ENCODE results near the gene KRTAP5-4. TPM values are rescaled to one million over a fixed set of nuclear protein-coding genes. Genes with fewer than 3 reads are reported as not detected.
"Not testable (repeated sequence)": the region's sequence is repeated elsewhere in the genome, so short reads cannot be mapped to it uniquely, and the experiment has no call there.

KRTAP5-4 gene
- total RNA-seq, 1 donor from 2014 or later: not detected

GRCh38 chr11:1581976-1582375 lies 40.0 kb downstream of the KRTAP5-4 start:
- H3K4me3 Mint-ChIP-seq (ENCODE audit: unreplicated experiment): no peak overlapping the region
- H3K79me2 ChIP-seq (ENCODE audit: insufficient read depth, low read length): no peaks in the 10 kb centered on the region
- no peak for DNase-seq (ENCODE audit: low read depth)
- H4K20me1 ChIP-seq (ENCODE audit: insufficient read depth, low read length): no peaks in the 10 kb centered on the region
- no peak overlapping the region for H3K27ac ChIP-seq (ENCODE audit: low read depth, low read length)
- H3K4me1 ChIP-seq (ENCODE audit: insufficient read depth, low read length): no peaks in the 10 kb centered on the region
- no peaks in the 10 kb centered on the region for H3K36me3 ChIP-seq (ENCODE audit: insufficient read depth, low read length)
- no peak overlapping the region for H2AFZ ChIP-seq (ENCODE audit: low read depth, low read length)
- H3K4me3 ChIP-seq (ENCODE audit: insufficient read depth, low read depth, low read length): no peak overlapping the region
- H3K27ac Mint-ChIP-seq (ENCODE audit: unreplicated experiment): no peak overlapping the region
- no peak for FAIRE-seq
- peaks cover 10% of the 10 kb centered on the region for H3K36me3 Mint-ChIP-seq (ENCODE audit: low read depth, unreplicated experiment)
- H3K9me3 Mint-ChIP-seq (ENCODE audit: unreplicated experiment): peaks cover 10% of the 10 kb centered on the region
- no peak overlapping the region for H3K9ac ChIP-seq (ENCODE audit: low read length)
- peaks cover 2% of the 10 kb centered on the region for H3K27me3 ChIP-seq (ENCODE audit: insufficient read depth, low read length)
- no peak for TF ChIP-seq CTCF (IDR thresholded peaks at IDR 0.05; ENCODE audit: insufficient read depth, low read depth, low read length)
- TF ChIP-seq EZH2 (IDR thresholded peaks at IDR 0.05; ENCODE audit: insufficient read depth, low read length): no peak
- H3K9me3 ChIP-seq (ENCODE audit: insufficient read depth, low read depth, low read length): no peaks in the 10 kb centered on the region
- peaks cover 32% of the 10 kb centered on the region for H3K27me3 Mint-ChIP-seq (ENCODE audit: low read depth, unreplicated experiment)
- H3K4me2 ChIP-seq (ENCODE audit: low read length): no peak overlapping the region
- no peaks in the 10 kb centered on the region for H3K4me1 Mint-ChIP-seq (ENCODE audit: low read depth, unreplicated experiment)

- peaks cover 27% of the 10 kb centered on the region for H3K27me3 Mint-ChIP-seq (ENCODE audit: low read depth, unreplicated experiment)
- H3K4me1 ChIP-seq (ENCODE audit: insufficient read depth, low read length): no peaks in the 10 kb centered on the region
- H3K9ac ChIP-seq (ENCODE audit: low read length): no peak overlapping the region
- H3K36me3 Mint-ChIP-seq (ENCODE audit: low read depth, unreplicated experiment): peaks cover 7% of the 10 kb centered on the region
- peaks cover 14% of the 10 kb centered on the region for H3K27me3 ChIP-seq (ENCODE audit: insufficient read depth, low read length)
- peaks cover 14% of the 10 kb centered on the region for H4K20me1 ChIP-seq (ENCODE audit: insufficient read depth, low read length)
- no peaks in the 10 kb centered on the region for H3K79me2 ChIP-seq (ENCODE audit: insufficient read depth, low read length)
- no peak overlapping the region for H3K4me2 ChIP-seq (ENCODE audit: low read length)
- H3K9me3 ChIP-seq (ENCODE audit: insufficient read depth, low read depth, low read length): no peaks in the 10 kb centered on the region
- FAIRE-seq (no peak), DNase-seq (ENCODE audit: low read depth) (no peak)
- no peak overlapping the region for H3K4me3 ChIP-seq (ENCODE audit: insufficient read depth, low read depth, low read length)
- H3K9me3 Mint-ChIP-seq (ENCODE audit: unreplicated experiment): peaks cover 10% of the 10 kb centered on the region
- H2AFZ ChIP-seq (ENCODE audit: low read depth, low read length): no peak overlapping the region
- H3K27ac ChIP-seq (ENCODE audit: low read depth, low read length): no peak overlapping the region
- no peaks in the 10 kb centered on the region for H3K4me1 Mint-ChIP-seq (ENCODE audit: low read depth, unreplicated experiment)
- no peak overlapping the region for H3K27ac Mint-ChIP-seq (ENCODE audit: unreplicated experiment)
- H3K4me3 Mint-ChIP-seq (ENCODE audit: unreplicated experiment): peak overlapping the region; percentile 35
- no peaks in the 10 kb centered on the region for H3K36me3 ChIP-seq (ENCODE audit: insufficient read depth, low read length)
- TF ChIP-seq CTCF (IDR thresholded peaks at IDR 0.05; ENCODE audit: insufficient read depth, low read depth, low read length): no peak
- TF ChIP-seq EZH2 (IDR thresholded peaks at IDR 0.05; ENCODE audit: insufficient read depth, low read length): no peak
Observed at GRCh38 chr11:1576825-1577224, 45.1 kb downstream of the KRTAP5-4 start.

GRCh38 chr11:1575756-1576155 lies 46.2 kb downstream of the KRTAP5-4 start:
- not testable (repeated sequence) for H3K4me1 ChIP-seq (ENCODE audit: insufficient read depth, low read length); H3K4me2 ChIP-seq (ENCODE audit: low read length); DNase-seq (ENCODE audit: low read depth); H3K36me3 ChIP-seq (ENCODE audit: insufficient read depth, low read length); H3K4me3 ChIP-seq (ENCODE audit: insufficient read depth, low read depth, low read length); H3K27ac ChIP-seq (ENCODE audit: low read depth, low read length); H3K9me3 ChIP-seq (ENCODE audit: insufficient read depth, low read depth, low read length); H3K27ac Mint-ChIP-seq (ENCODE audit: unreplicated experiment); H3K79me2 ChIP-seq (ENCODE audit: insufficient read depth, low read length); H2AFZ ChIP-seq (ENCODE audit: low read depth, low read length); H3K4me3 Mint-ChIP-seq (ENCODE audit: unreplicated experiment); H3K9ac ChIP-seq (ENCODE audit: low read length); H3K4me1 Mint-ChIP-seq (ENCODE audit: low read depth, unreplicated experiment); FAIRE-seq; H3K36me3 Mint-ChIP-seq (ENCODE audit: low read depth, unreplicated experiment)
- H3K9me3 Mint-ChIP-seq (ENCODE audit: unreplicated experiment): peaks cover 10% of the 10 kb centered on the region
- peaks cover 18% of the 10 kb centered on the region for H4K20me1 ChIP-seq (ENCODE audit: insufficient read depth, low read length)
- peaks cover 14% of the 10 kb centered on the region for H3K27me3 ChIP-seq (ENCODE audit: insufficient read depth, low read length)
- H3K27me3 Mint-ChIP-seq (ENCODE audit: low read depth, unreplicated experiment): peaks cover 27% of the 10 kb centered on the region

Measured in astrocyte (in vitro differentiated cells and primary cell).